ENCODE data around the gene DNAJC22. TPM values are rescaled to one million over a fixed set of nuclear protein-coding genes. Genes with fewer than 3 reads are reported as not detected.

Gene DNAJC22
- total RNA-seq, 1 experiment from 2014 or later, result 27.7 TPM

DNA sequence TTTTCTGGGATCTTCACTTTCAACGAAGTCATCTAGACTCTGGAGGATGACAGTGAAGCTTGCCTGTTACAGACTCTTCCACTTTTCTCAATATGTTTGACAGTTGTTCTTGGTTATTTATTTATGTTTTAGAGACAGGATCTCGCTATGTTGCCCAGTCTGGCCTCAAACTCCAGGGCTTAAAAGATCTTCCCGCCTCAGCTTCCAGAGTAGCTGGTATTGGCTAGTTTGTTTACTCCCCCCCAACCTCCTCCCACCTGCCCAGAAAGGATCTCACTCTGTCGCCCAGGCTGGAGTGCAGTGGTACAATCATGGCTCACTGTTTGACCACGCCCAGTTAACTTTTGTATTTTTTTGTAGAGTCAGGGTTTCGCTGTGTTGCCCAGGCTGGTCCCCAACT is 23.9 kb downstream of the DNAJC22 start:
- Histone ChIP-seq H3K9ac (ENCODE audit: low read length) (no peak overlapping the region), H3K36me3 (ENCODE audit: control insufficient read depth in 1 of 2, insufficient read depth in 2 of 2, low read length in 2 of 2) (no peaks in the 10 kb centered on the region; a peak in 1 of 4 replicates), H3K27me3 (ENCODE audit: insufficient read depth, low read length) (no peaks in the 10 kb centered on the region), H3K9me2 (ENCODE audit: insufficient read depth) (no peaks in the 10 kb centered on the region), H2AFZ (ENCODE audit: low read depth, low read length, poor library complexity, severe bottlenecking) (no peak overlapping the region), H3K9me3 (ENCODE audit: control insufficient read depth in 1 of 2, insufficient read depth in 1 of 2, low read depth in 1 of 2, low read length in 2 of 2) (no peaks in the 10 kb centered on the region), H3K4me1 (ENCODE audit: control insufficient read depth in 1 of 2, insufficient read depth in 2 of 2, low read length in 2 of 2) (peaks cover 33 to 57% of the 10 kb centered on the region in 2 experiments), H3K4me2 (ENCODE audit: low read length) (peak overlapping the region; percentile 71; the same call in 1 of the 2 replicates), H3K4me3 (replicated peaks in 1 of 2; ENCODE audit: low read depth in 1 of 2, low read length in 2 of 2) (no peak overlapping the region), H3K27ac (ENCODE audit: low read depth, low read length) (no peak overlapping the region), H4K20me1 (ENCODE audit: insufficient read depth) (peaks cover 9% of the 10 kb centered on the region; the same call in 1 of the 2 replicates), H3K79me2 (ENCODE audit: insufficient read depth, low read length) (peaks cover 88% of the 10 kb centered on the region)
- no peak for TF ChIP-seq POLR2AphosphoS5 (IDR thresholded peaks at IDR 0.05; ENCODE audit: low read depth, low read length)
- TF ChIP-seq JUND (IDR thresholded peaks at IDR 0.05), result no peak
- no peak for TF ChIP-seq YY1 (IDR thresholded peaks at IDR 0.05; ENCODE audit: extremely low read depth, insufficient replicate concordance, low read depth, low read length)
- no peak for TF ChIP-seq CBX3 (IDR thresholded peaks at IDR 0.05; ENCODE audit: low read depth)
- no peak for TF ChIP-seq SRF (IDR thresholded peaks at IDR 0.05; ENCODE audit: low read depth)
- TF ChIP-seq, protein P1, sequence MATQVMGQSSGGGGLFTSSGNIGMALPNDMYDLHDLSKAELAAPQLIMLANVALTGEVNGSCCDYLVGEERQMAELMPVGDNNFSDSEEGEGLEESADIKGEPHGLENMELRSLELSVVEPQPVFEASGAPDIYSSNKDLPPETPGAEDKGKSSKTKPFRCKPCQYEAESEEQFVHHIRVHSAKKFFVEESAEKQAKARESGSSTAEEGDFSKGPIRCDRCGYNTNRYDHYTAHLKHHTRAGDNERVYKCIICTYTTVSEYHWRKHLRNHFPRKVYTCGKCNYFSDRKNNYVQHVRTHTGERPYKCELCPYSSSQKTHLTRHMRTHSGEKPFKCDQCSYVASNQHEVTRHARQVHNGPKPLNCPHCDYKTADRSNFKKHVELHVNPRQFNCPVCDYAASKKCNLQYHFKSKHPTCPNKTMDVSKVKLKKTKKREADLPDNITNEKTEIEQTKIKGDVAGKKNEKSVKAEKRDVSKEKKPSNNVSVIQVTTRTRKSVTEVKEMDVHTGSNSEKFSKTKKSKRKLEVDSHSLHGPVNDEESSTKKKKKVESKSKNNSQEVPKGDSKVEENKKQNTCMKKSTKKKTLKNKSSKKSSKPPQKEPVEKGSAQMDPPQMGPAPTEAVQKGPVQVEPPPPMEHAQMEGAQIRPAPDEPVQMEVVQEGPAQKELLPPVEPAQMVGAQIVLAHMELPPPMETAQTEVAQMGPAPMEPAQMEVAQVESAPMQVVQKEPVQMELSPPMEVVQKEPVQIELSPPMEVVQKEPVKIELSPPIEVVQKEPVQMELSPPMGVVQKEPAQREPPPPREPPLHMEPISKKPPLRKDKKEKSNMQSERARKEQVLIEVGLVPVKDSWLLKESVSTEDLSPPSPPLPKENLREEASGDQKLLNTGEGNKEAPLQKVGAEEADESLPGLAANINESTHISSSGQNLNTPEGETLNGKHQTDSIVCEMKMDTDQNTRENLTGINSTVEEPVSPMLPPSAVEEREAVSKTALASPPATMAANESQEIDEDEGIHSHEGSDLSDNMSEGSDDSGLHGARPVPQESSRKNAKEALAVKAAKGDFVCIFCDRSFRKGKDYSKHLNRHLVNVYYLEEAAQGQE (IDR thresholded peaks at IDR 0.05; ENCODE audit: low read depth), result no peak
- no peak for TF ChIP-seq TCF7L2 (IDR thresholded peaks at IDR 0.05; ENCODE audit: borderline replicate concordance, extremely low read depth, insufficient read depth, insufficient read length)
- TF ChIP-seq EZH2 (IDR thresholded peaks at IDR 0.05), result no peak
- TF ChIP-seq FOSL1 (IDR thresholded peaks at IDR 0.05; ENCODE audit: low read depth), result no peak
- no peak for TF ChIP-seq SIN3A (IDR thresholded peaks at IDR 0.05; ENCODE audit: low read depth)
- POLR2A ChIA-PET, result interaction anchor here (1.1 kb wide), 1 partner anchor 120 kb away, joined by 3 read pairs; no protein-coding TSS in a partner anchor
- ATAC-seq, result no peak
- BruUV-seq (replicated peaks), result no TSS peak
- DNase-seq (ENCODE audit: low read depth, low spot score), result no peak
- CTCF ChIA-PET, result interaction anchor here (1.5 to 2.0 kb wide), 2 partner anchors 13 to 144 kb away, joined by 4 to 6 read pairs; no protein-coding TSS in a partner anchor
- RAD21 ChIA-PET (ENCODE audit: low non-redundant PET in 1 of 2, low total read pairs in 2 of 2, uncharacterized antibody in 2 of 2, unreplicated experiment in 2 of 2), result interaction anchor here in 1 of 2 experiments (0.7 kb wide), 1 partner anchor 27 kb away, joined by 3 read pairs; no protein-coding TSS in a partner anchor
- intact Hi-C loops (cut with micrococcal nuclease), result no loop called here
